ENCODE measurements around the gene HDHD3.

The HDHD3 gene

DNA sequence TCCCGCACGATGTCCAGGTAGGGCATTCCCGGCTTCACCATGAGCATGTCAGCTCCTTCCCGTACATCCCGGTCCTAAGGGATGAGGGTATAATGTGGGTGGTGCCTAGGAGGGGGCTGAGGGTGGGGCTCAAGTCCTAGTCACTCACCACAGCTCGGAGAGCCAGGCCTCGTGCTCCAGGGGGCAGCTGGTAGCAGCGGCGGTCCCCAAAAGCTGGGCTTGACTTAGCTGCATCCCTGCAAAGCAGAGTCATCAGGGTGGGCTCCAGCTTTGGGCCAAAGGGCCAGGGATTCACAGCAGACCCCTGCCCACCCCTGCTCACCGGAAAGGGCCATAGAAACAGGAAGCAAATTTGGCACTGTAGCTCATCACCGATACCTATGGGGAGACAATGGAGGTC, 12.7 kb upstream of the HDHD3 start:
- no peak overlapping the region for H2AFZ ChIP-seq (ENCODE audit: low read depth, low read length, severe bottlenecking)
- H3K4me3 ChIP-seq (ENCODE audit: insufficient read depth, low read length, poor library complexity, severe bottlenecking): no peak overlapping the region
- no peaks in the 10 kb centered on the region for H3K9me3 ChIP-seq (ENCODE audit: insufficient read depth, low read length)
- no peak overlapping the region for H3K9ac ChIP-seq (ENCODE audit: low read length)
- no peaks in the 10 kb centered on the region for H3K36me3 ChIP-seq (ENCODE audit: low read length)
- TF ChIP-seq EZH2phosphoT487 (conservative IDR thresholded peaks at IDR 0.05; ENCODE audit: low read length) (no peak), CTCF (IDR thresholded peaks at IDR 0.05; ENCODE audit: insufficient read depth, low read length, poor library complexity, severe bottlenecking) (no peak)
- H3K9me2 ChIP-seq (replicated peaks; ENCODE audit: insufficient read depth, low read length): no peaks in the 10 kb centered on the region
- no peaks in the 10 kb centered on the region for H4K20me1 ChIP-seq (ENCODE audit: low read depth, low read length)
- no peaks in the 10 kb centered on the region for H3K27me3 ChIP-seq (ENCODE audit: low read length)
- no peak overlapping the region for H3K27ac ChIP-seq (ENCODE audit: low read depth, low read length)
- H3F3A ChIP-seq (ENCODE audit: insufficient read depth): no peaks in the 10 kb centered on the region
- no peaks in the 10 kb centered on the region for H3K79me2 ChIP-seq (ENCODE audit: insufficient read depth, low read length)
- no peak overlapping the region for H3K4me2 ChIP-seq (ENCODE audit: low read depth, low read length, poor library complexity, severe bottlenecking)

DNA sequence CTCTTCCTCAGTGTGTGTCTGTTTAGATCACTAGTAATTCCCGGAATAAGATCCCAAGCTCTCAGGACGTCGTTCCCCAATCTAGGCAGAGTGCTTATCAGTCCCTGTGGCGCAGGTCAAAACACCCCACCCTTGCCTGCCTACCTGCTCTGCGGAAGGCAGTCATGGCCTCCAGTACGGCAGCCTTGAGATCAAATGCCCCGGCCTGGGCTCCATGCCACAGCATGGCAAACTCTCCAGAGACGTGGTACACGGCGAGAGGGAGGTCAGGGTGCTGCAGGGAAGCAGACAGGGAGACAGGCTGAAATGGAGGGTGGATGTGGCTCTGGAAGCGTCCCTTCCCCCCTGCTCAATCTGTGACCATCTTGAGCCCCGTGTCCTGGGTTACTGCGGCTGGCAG, 12.0 kb upstream of the HDHD3 start:
- Histone ChIP-seq H3K9me3 (ENCODE audit: insufficient read depth, low read length) (no peaks in the 10 kb centered on the region), H3K9ac (ENCODE audit: low read length) (no peak overlapping the region), H3K36me3 (ENCODE audit: low read length) (no peaks in the 10 kb centered on the region), H3F3A (ENCODE audit: insufficient read depth) (no peaks in the 10 kb centered on the region), H3K27ac (ENCODE audit: low read depth, low read length) (no peak overlapping the region), H4K20me1 (ENCODE audit: low read depth, low read length) (no peaks in the 10 kb centered on the region), H3K79me2 (ENCODE audit: insufficient read depth, low read length) (no peaks in the 10 kb centered on the region), H3K4me2 (ENCODE audit: low read depth, low read length, poor library complexity, severe bottlenecking) (no peak overlapping the region), H2AFZ (ENCODE audit: low read depth, low read length, severe bottlenecking) (no peak overlapping the region), H3K27me3 (ENCODE audit: low read length) (no peaks in the 10 kb centered on the region), H3K9me2 (replicated peaks; ENCODE audit: insufficient read depth, low read length) (no peaks in the 10 kb centered on the region), H3K4me3 (ENCODE audit: insufficient read depth, low read length, poor library complexity, severe bottlenecking) (no peak overlapping the region)
- TF ChIP-seq CTCF (IDR thresholded peaks at IDR 0.05; ENCODE audit: insufficient read depth, low read length, poor library complexity, severe bottlenecking): no peak

- Histone ChIP-seq H3K9me3 (ENCODE audit: insufficient read depth, low read length) (no peaks in the 10 kb centered on the region), H3K27ac (ENCODE audit: low read depth, low read length) (no peak overlapping the region), H3K4me3 (ENCODE audit: insufficient read depth, low read length, poor library complexity, severe bottlenecking) (no peak overlapping the region), H2AFZ (ENCODE audit: low read depth, low read length, severe bottlenecking) (no peak overlapping the region), H4K20me1 (ENCODE audit: low read depth, low read length) (no peaks in the 10 kb centered on the region), H3K9me2 (replicated peaks; ENCODE audit: insufficient read depth, low read length) (no peaks in the 10 kb centered on the region), H3F3A (ENCODE audit: insufficient read depth) (no peaks in the 10 kb centered on the region), H3K27me3 (ENCODE audit: low read length) (no peaks in the 10 kb centered on the region), H3K79me2 (ENCODE audit: insufficient read depth, low read length) (no peaks in the 10 kb centered on the region), H3K36me3 (ENCODE audit: low read length) (no peaks in the 10 kb centered on the region), H3K9ac (ENCODE audit: low read length) (no peak overlapping the region), H3K4me2 (ENCODE audit: low read depth, low read length, poor library complexity, severe bottlenecking) (no peak overlapping the region)
- TF ChIP-seq CTCF (IDR thresholded peaks at IDR 0.05; ENCODE audit: insufficient read depth, low read length, poor library complexity, severe bottlenecking): no peak
- TF ChIP-seq EZH2phosphoT487 (conservative IDR thresholded peaks at IDR 0.05; ENCODE audit: low read length): no peak
Observed at GRCh38 chr9:113387560-113388230, 10.9 kb upstream of the HDHD3 start.

Measured in SU-DHL-6 (cell line).